Inferior parietal cortex (tissue), 1 donor: ENCODE data around the gene PRDX5.

Source experiments
- DNase-seq: peaks from one replicate; pipeline ENCODE4 v3.0.0-alpha.2; 2016; ENCODE audit errors: extremely low spot score

PRDX5 gene

DNA sequence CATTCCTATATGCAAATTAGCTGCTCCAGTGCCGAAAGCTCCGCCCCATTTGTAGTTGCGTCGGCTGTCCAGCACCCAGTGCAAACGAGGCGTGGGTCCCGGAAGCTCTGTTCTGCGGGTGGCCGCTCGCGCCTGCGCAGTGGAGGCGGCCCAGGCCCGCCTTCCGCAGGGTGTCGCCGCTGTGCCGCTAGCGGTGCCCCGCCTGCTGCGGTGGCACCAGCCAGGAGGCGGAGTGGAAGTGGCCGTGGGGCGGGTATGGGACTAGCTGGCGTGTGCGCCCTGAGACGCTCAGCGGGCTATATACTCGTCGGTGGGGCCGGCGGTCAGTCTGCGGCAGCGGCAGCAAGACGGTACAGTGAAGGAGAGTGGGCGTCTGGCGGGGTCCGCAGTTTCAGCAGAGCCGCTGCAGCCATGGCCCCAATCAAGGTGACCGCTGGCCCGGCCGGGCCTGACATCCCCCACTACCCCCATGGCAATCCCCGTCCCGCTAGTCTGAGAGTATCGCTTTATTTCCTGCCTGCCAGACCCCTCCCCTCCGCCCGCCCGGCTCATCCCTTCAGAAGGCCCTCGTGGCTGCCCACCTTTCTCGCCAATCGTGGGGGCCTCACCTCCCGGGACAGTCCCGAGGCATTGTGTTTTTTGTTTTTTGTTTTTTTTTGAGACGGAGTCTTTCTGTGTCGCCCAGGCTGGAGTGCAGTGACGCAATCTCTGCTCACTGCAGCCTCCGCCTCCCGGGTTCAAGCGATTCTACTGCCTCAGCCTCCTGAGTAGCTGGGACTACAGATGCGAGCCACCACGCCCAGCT is at the start of gene PRDX5:
TSS of gene PRDX5 (plus strand) at position 161 of the 805 bp plus-strand sequence. CDS start at position 256, 95 bp downstream.
- DNase-seq = peak; percentile 97

DNA sequence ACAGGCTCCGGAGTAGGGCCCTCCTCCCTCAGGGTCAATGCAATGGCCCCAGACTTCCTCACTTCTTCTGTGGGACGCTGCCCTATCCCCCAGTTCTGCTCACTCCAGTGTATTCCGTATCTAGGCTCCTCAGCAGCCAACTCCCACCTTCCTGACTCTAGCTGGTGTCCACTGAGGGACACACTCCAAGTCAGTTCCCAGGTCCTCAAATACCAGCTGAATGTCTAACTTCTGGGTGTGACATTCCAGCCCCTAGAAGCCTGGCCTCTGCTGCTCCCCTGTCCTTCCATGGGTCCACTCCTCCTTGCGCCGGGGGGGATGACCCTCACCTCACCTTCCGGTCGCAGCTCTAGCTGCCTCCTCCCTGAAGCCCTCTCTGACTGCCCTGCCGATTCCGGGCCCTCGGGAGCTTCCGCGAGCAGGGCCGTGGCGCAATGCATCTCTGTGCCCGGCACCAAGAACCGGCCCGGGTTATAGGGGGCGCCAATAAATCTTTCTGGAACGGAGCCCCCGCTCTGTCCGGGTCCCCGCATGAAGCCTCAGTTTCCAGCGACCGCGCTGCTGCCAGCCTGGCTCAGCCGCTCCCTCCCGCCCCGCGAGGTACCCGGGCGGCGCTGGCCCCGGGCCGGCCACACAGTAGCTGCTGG is 48.9 kb upstream of the PRDX5 start:
- no peak for DNase-seq

DNA sequence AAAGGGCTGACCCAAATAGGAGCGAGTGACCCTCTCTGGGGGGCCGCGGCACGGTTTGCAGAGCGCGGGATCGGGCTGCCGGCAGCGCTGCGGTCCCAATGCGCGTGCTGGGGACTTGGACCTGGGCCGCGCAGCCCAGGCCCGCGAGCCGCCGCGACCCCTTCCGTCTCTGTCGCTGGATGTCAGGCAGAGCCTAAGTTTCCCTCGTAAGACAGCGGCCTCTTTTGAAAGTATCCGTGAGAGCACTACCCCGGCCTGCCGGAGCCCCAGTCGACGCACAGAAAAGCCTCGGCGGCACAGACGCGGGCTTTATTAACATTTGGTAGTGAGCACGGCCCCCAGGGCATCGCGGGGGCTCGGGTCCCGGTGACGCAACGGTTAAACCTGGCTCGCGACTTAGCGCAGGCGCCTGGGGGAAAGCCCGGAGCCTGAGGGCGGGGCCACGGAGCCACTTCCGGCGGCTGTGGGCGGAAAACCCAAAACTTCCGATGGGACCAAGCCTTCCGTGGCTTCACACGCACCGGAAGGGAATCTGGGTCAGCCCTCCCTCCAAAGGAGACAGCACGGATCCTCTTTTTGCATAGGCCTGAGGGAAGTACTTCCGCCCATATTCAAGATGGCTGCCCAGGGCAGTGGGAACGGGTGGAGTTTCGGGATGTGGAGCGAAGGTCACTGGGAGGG is 48.2 kb upstream of the PRDX5 start:
- DNase-seq = peak; percentile 100

DNA sequence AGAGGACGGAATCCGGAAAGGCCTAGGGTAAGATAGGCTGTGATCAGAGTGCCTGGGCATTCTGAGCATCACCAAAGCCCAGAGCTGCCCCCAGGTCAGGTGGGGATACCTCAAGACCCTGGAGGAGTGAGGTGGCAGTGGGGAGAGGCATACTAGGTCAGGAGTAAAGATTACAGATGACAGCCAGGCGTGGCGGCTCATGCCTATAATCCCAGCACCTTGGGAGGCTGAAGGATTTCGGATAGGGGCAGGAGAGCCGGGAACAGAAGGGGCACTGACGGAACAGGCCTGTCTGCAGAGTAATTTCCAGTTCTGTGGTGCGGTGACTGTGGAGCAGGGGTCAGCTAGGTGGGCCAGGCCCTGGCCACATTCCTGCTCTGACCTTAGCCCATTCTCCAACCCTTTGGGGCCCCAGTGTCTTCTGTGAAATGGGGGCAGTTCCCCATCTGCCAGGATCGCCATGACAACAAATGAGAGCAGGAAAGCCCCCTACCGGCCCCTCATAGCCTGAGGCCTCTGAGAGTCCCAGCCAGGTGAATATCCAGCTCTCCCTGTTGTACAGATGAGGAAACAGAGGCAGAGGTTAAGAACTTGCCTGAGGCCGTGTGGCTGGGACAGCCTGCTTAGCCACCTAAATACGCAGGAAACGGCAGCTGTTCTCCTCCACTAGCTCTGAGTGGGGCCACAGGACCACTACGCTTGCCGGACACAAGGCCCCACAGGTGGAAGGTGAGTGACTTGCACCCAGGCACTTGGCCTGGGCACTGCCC is 42.7 kb upstream of the PRDX5 start:
- no peak for DNase-seq

DNA sequence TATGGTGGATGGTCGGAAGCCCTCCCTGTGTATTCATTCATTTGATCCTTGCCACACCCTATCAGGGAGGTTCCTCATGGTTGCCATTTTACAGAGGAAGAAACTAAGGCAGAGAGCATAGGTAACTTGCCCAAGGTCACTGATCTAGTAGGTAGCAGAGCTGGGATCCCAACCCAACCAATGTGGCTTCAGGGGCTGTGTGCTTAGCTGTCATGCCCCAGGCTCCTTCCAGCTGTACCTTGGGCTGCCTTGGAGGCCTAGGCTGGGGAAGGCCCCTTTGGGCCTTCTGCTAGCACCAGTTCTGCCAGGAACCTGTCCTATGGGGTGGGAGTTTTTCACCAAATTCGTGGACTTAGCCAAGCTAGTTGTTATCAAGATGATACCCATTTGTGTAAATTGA is 42.1 kb upstream of the PRDX5 start:
- no peak for DNase-seq

DNA sequence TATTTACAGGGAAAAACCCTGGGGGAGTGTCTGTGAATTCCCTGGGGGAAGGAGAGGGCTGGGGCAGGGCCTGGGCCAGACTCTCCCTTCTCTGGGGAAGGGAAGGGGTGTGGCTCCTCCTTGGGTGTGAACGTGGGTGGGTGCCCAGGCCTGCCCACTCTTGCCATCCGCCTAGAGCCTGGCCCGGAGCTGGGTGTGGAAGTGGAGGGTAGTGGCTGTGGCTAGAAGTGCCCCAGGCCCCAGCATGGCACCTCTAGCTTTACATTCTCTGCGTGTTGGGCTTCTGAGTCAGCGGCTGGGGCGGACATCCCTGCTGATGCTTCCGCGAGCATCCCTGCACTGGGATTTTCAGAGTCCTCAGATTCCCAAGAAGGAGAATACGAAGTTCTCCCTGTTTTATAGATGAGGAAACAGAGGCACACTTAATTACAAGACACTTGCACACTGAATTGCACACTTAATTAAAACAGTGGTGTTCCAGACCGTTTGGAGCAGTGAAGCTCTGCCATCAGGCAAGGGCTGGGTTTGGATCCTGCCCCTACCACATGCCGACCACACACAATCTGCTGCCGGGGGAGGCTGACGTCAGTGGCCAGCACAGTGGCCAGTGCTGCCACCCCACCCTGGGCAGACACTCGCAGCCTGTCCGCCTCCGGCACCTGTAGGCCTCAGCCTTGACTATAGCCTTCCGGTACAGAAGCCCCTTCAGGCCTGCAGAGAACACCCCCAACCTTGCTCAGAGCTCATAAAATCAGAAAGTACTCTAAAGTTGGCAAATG is 41.1 kb upstream of the PRDX5 start:
- no peak for DNase-seq

DNA sequence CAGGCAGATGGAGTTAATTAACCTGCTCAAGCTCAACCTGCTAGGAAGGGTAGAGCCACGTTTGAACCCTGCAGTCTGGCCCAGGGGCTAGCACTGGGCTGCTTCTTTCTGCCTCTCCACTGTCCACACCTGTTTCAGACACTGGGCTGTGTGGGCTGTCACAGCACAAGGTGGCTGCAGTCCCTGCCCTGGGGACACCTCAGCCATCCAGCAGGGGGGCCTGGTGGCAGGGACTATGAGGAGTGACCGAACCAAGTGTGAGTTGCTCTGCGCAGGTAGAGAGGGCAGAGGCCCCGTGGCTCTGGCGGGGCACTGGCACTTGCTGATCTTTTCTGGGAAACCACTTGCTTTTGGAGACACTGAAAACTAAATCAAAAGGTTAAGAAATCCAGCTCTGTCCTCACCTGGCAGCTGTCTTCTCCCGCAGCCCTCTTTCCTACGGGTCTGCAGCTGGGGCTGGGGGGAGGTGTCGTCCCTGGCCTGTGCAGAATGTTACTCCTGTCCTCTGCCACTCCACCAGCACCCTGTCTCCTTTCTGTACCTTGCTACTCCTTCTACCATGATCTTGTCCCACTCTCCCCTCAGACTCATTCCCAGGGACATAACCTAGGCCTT is 39.2 kb upstream of the PRDX5 start:
- DNase-seq = no peak

DNA sequence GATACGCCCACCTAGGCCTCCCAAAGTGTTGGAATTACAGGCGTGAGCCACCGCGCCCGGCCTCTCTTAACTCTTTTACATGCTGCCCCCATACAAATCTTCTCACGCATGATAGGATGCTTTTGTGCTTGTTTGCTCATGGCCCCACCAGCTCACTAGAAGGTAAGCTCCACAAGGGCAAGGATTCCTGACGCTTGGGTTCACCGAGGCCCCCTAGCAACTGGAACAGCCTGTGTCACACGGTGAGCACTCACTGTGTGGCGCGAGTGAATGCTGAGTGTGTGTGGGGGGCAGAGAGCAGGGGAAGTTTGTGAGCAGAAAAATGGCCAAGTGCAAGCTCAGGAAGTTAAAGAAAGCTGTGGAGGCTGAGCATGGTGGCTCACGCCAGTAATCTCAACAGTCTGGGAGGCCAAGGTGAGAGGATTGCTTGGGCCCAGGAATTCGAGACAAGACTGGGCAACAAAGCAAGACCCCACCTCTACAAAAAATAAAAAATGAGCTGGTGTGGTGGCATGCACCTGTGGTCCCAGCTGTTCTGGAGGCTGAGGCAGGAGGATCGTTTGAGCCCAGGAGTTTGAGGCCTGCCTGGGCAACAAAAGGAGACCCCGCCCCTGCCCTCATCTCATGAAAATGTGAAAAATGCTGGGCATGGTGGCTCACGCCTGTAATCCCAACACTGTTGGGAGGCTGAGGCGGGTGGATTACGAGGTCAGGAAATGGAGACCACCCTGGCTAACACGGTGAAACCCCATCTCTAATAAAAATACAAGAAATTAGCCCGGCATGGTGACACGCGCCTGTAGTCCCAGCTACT is 35.8 kb upstream of the PRDX5 start:
- DNase-seq = no peak

DNA sequence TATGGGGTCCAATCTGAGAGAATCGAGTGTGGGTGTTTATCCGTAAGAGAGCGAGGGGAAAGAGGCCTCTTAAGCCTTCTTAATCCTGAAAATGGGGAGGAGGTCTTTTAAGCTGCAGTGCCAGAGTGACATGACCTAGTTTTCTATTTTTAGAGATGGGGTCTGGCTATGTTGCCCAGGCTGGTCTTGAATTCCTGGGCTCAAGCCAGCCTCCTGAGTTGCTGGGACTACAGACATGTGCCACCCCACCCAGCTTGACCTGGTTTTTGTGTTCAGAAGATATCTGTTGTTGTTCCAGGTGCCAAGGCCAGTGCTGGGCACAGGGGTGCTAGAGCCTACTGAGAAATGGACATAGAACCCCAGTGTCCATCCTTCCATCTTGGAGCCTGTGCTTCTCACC is 34.8 kb upstream of the PRDX5 start:
- DNase-seq = no peak

DNA sequence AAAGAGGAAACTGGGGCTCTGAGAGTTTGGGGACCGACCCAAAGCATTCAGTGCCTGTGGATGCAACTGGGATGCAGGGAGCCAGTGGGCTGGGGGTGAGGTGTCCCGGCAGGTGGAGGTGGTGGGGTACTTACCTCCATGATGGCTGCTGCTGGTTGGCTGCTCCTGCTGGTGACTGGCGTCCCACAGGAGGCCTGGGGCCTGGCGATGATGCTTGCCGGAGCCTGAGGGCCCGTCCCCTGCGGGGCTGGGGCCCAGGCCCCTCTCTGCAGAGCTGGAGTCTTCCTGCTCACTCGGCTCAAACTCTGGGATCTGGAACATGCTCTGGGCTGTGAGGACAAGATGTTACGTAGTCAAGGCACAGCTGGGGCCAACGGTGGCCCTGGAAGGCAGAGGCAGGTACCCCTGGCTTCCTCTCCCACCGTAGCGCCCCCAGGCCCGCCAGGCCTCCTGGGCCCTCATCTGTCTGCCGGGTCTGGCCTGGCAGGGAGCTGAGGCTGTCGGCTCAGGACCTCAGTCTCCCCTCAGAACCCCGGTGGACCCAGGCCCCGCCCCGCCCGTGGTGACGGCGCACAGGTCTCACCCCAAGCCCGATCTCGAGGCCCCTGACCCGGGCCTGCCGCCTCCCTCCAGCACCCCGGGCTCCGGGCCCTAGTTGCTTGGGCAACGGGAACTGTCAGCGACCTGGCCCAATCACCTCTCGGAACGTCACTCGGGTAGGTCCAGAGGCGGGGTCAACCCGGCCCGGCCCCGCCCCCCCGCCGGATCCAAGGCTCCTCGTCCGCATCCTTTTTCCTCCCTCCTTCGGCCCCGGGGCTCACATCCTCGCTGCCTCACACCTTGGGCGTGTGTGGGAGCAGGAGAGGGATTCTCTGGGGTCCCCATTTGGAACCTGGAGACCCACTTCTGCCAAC is 33.6 kb upstream of the PRDX5 start, which contains the start of gene BAD:
TSS of gene BAD (minus strand) at position 618 of the 914 bp plus-strand sequence. CDS start at position 321, 297 bp downstream.
- peak; percentile 96 for DNase-seq

DNA sequence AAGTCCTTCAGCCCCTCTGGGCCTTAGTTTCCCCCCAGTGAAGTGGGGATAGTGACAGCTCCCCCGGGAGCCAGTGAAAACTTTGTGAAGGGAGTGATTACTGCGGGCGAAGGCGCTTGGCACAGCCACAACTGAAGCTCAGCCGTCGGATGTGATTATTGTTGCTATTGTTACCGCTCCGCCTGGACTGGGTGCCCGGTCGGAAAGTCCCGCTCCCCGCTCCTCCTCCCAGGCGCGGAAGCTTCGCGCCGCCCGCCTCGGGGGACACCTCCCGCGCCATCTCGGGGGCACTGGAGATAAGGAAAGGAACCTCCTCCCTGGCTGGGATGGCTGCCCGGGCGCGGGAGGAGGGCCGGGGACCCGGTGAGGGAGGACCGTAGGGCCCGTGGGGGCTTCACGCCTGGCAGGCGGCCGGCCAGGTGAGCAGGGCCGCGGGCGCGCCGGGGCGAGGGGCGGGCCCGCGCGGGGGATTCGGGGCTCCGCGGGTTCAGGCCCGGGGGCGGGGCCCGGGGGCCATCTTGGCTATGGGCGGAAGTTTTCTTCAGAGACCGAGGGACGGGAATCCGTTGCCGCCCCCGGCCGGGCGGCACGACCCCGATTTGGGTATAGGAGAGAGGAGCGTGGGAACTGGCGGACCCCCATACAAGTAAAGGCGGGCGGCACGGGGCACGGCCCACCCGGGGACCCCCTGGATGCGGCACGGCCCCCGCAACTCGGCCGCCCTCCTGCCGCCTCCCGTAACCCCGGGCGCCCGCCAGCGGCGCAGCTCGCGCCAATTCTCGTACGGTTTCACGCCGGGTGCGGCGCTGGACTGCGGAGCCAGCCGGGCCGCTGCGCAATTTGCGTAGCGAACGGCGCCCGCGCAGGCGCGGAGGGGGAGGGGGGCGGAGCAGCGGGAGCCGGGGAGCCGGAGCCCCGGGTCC is 32.7 kb upstream of the PRDX5 start, which contains the start of gene GPR137:
TSS of gene GPR137 (plus strand) at position 887 of the 923 bp plus-strand sequence. CDS start 677 bp downstream, outside the sequence.
- peak; percentile 84 for DNase-seq

DNA sequence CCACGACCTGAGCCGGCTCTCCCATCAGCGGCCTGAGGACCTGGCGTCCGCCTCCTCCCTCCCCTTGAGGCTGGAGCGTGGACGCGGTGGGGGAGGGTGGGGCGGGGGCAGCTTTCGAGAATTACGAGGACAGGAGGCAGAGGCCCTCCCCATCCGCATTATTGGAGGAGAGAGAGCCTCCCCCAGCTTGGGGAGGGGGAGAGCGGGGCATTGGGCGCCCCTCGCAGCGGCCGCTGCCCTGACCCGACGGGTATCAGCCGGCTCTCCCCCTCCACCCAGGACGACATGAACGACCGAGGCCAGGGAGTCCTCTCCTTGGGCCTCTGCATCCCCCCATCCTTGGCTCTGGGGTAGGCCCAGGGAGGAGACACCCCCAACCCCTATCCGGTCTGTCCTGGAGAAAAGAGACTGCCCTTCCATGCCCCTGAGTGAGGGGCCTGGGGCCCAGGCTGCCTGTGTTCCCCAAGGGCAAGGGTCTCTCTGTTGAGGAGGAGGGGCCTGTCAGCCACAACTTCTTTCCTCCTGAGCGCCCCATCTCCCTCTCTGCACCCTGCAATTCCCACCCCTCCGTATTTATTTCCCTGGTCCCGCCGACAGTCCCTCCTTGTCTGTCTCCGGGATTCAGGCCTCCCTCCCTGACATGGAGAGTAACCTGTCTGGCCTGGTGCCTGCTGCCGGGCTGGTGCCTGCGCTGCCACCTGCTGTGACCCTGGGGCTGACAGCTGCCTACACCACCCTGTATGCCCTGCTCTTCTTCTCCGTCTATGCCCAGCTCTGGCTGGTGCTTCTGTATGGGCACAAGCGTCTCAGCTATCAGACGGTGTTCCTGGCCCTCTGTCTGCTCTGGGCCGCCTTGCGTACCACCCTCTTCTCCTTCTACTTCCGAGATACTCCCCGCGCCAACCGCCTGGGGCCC is 31.8 kb upstream of the PRDX5 start:
- no peak for DNase-seq

DNA sequence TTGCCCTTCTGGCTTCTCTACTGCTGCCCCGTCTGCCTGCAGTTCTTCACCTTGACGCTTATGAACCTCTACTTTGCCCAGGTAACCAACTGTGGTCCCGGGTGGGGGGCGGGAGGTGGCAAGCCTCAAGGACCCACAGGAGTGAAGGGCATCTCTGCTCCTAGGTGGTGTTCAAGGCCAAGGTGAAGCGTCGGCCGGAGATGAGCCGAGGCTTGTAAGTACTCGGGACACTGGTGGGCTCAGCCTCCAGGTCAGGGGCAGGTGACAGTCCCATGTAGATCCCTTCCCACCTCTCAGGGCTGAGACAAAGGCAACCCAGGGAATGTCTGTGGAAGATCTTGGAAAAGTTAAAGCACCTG is 31.1 kb upstream of the PRDX5 start:
- DNase-seq = no peak

DNA sequence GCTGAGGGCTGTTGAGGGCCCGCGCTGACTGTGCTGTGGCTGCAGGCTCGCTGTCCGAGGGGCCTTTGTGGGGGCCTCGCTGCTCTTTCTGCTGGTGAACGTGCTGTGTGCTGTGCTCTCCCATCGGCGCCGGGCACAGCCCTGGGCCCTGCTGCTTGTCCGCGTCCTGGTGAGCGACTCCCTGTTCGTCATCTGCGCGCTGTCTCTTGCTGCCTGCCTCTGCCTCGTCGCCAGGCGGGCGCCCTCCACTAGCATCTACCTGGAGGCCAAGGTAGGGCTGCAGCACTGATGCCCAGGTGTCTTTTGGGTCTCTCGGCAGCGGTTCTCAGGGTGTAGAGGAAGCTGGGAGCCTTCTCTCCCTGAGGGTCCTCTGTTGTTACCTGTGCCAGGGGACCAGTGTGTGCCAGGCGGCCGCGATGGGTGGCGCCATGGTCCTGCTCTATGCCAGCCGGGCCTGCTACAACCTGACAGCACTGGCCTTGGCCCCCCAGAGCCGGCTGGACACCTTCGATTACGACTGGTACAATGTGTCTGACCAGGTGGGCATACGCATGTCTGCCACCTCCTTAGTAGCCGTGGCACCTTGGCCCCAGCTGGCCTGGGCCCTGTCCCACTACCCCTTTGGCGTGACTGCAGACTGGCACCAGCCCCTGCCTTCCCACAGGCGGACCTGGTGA is 30.1 kb upstream of the PRDX5 start:
- no peak for DNase-seq

DNA sequence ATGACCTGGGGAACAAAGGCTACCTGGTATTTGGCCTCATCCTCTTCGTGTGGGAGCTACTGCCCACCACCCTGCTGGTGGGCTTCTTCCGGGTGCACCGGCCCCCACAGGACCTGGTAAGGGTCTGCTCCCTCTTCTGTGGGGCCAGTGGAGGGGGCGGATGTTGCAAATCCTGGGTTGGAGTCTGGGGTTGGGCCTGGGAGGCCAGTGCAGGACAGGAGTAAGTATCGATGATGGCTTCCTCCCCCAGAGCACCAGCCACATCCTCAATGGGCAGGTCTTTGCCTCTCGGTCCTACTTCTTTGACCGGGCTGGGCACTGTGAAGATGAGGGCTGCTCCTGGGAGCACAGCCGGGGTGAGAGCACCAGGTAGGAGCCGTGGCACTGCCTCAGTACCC is 29.6 kb upstream of the PRDX5 start:
- DNase-seq = no peak
